ENCODE results near the gene DLGAP1.

The DLGAP1 gene

DNA sequence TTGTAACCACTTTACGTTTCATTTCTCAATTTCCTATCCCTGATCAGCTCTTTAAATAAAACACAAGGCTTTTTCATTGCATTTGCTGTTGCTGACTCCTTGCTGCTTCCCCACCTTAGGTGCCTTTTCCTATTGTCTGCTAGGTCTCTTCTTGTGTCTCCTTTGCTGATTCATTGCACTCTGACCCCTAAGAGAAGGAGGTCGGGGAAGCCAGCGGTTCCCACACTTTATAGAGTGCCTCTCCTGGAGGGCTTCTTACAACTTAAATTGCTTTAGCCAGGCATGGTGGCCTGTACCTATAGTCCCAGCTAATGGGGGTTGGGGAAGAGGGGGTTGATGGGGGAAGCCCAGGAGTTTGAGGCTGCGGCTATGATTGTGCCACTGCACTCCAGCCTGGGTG, 495.0 kb downstream of the DLGAP1 start (continued):
- TF ChIP-seq, protein P1, sequence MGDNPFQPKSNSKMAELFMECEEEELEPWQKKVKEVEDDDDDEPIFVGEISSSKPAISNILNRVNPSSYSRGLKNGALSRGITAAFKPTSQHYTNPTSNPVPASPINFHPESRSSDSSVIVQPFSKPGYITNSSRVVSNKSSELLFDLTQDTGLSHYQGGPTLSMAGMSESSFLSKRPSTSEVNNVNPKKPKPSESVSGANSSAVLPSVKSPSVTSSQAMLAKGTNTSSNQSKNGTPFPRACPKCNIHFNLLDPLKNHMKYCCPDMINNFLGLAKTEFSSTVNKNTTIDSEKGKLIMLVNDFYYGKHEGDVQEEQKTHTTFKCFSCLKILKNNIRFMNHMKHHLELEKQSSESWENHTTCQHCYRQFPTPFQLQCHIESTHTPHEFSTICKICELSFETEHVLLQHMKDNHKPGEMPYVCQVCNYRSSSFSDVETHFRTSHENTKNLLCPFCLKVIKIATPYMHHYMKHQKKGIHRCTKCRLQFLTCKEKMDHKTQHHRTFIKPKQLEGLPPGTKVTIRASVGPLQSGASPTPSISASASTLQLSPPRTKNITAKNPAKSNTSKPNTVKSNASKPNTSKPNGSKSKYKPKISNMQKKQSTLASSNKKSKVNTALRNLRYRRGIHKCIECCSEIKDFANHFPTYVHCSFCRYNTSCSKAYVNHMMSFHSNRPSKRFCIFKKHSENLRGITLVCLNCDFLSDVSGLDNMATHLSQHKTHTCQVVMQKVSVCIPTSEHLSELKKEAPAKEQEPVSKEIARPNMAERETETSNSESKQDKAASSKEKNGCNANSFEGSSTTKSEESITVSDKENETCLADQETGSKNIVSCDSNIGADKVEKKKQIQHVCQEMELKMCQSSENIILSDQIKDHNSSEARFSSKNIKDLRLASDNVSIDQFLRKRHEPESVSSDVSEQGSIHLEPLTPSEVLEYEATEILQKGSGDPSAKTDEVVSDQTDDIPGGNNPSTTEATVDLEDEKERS (tag by site-specific recombination; IDR thresholded peaks at IDR 0.05) = no peak
- no peak for TF ChIP-seq GLIS1 (tag by site-specific recombination; IDR thresholded peaks at IDR 0.05)
- TF ChIP-seq ZNF24 (tag by site-specific recombination; IDR thresholded peaks at IDR 0.05) = no peak
- TF ChIP-seq ZNF433 (tag by site-specific recombination; IDR thresholded peaks at IDR 0.05; ENCODE audit: low read depth) = no peak
- TF ChIP-seq ZSCAN23 (tag by site-specific recombination; IDR thresholded peaks at IDR 0.05) = no peak
- TF ChIP-seq, protein P2, sequence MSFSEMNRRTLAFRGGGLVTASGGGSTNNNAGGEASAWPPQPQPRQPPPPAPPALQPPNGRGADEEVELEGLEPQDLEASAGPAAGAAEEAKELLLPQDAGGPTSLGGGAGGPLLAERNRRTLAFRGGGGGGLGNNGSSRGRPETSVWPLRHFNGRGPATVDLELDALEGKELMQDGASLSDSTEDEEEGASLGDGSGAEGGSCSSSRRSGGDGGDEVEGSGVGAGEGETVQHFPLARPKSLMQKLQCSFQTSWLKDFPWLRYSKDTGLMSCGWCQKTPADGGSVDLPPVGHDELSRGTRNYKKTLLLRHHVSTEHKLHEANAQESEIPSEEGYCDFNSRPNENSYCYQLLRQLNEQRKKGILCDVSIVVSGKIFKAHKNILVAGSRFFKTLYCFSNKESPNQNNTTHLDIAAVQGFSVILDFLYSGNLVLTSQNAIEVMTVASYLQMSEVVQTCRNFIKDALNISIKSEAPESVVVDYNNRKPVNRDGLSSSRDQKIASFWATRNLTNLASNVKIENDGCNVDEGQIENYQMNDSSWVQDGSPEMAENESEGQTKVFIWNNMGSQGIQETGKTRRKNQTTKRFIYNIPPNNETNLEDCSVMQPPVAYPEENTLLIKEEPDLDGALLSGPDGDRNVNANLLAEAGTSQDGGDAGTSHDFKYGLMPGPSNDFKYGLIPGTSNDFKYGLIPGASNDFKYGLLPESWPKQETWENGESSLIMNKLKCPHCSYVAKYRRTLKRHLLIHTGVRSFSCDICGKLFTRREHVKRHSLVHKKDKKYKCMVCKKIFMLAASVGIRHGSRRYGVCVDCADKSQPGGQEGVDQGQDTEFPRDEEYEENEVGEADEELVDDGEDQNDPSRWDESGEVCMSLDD (tag by site-specific recombination; IDR thresholded peaks at IDR 0.05) = no peak

- ChIA-PET POLR2A (no interaction called here), CTCF (no interaction called here)
- Histone ChIP-seq H3K4me3 (ENCODE audit: low read depth, low read length) (no peak overlapping the region), H3K36me3 (ENCODE audit: control insufficient read depth in 2 of 2, insufficient read depth in 1 of 2, low read length in 2 of 2) (no peaks in the 10 kb centered on the region), H3K9me3 (ENCODE audit: control insufficient read depth, insufficient read depth, low read depth, low read length) (no peaks in the 10 kb centered on the region), H3K27ac (ENCODE audit: extremely low read depth, low read depth, low read length) (no peak overlapping the region), H3K4me1 (ENCODE audit: control insufficient read depth, insufficient read depth, low read length) (no peaks in the 10 kb centered on the region)
- TF ChIP-seq ZNF473 (tag by site-specific recombination; IDR thresholded peaks at IDR 0.05) (no peak), ZNF624 (tag by site-specific recombination; IDR thresholded peaks at IDR 0.05) (no peak), SCRT2 (tag by site-specific recombination; IDR thresholded peaks at IDR 0.05) (no peak), HOXC10 (CRISPR knock-in tag; IDR thresholded peaks at IDR 0.05) (no peak), TCF7L2 (IDR thresholded peaks at IDR 0.05; ENCODE audit: borderline replicate concordance, low read depth, low read length) (no peak), GLI4 (tag by site-specific recombination; IDR thresholded peaks at IDR 0.05) (no peak), IKZF3 (tag by site-specific recombination; IDR thresholded peaks at IDR 0.05) (no peak), EGR2 (tag by site-specific recombination; IDR thresholded peaks at IDR 0.05; ENCODE audit: low read depth) (no peak), ZNF777 (tag by site-specific recombination; IDR thresholded peaks at IDR 0.05; ENCODE audit: borderline replicate concordance) (no peak), ZBTB8A (tag by site-specific recombination; IDR thresholded peaks at IDR 0.05) (no peak)
- TF ChIP-seq, protein P3, sequence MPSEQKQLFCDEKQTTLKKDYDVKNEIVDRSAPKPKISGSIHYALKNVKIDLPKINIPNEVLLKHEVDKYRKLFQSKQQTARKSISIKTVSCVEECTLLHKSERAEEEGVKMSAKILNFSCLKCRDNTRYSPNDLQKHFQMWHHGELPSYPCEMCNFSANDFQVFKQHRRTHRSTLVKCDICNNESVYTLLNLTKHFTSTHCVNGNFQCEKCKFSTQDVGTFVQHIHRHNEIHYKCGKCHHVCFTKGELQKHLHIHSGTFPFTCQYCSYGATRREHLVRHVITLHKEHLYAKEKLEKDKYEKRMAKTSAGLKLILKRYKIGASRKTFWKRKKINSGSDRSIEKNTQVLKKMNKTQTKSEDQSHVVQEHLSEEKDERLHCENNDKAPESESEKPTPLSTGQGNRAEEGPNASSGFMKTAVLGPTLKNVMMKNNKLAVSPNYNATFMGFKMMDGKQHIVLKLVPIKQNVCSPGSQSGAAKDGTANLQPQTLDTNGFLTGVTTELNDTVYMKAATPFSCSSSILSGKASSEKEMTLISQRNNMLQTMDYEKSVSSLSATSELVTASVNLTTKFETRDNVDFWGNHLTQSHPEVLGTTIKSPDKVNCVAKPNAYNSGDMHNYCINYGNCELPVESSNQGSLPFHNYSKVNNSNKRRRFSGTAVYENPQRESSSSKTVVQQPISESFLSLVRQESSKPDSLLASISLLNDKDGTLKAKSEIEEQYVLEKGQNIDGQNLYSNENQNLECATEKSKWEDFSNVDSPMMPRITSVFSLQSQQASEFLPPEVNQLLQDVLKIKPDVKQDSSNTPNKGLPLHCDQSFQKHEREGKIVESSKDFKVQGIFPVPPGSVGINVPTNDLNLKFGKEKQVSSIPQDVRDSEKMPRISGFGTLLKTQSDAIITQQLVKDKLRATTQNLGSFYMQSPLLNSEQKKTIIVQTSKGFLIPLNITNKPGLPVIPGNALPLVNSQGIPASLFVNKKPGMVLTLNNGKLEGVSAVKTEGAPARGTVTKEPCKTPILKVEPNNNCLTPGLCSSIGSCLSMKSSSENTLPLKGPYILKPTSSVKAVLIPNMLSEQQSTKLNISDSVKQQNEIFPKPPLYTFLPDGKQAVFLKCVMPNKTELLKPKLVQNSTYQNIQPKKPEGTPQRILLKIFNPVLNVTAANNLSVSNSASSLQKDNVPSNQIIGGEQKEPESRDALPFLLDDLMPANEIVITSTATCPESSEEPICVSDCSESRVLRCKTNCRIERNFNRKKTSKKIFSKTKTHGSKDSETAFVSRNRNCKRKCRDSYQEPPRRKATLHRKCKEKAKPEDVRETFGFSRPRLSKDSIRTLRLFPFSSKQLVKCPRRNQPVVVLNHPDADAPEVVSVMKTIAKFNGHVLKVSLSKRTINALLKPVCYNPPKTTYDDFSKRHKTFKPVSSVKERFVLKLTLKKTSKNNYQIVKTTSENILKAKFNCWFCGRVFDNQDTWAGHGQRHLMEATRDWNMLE (tag by site-specific recombination; conservative IDR thresholded peaks at IDR 0.05; ENCODE audit: low read depth) = no peak
Observed at GRCh38 chr18:3952031-3952430, 503.1 kb downstream of the DLGAP1 start.
